GM18858 (cell line): Measurements from ENCODE around the gene UTP11.

ENCODE experiments used
- ATAC-seq: cut with Tn5 transposase; IDR thresholded peaks from one replicate; pipeline ENCODE4 v1.9.1; 2021; ENCODE audit not compliant: unreplicated experiment

The UTP11 gene

GRCh38 chr1:38045401-38046332 lies 33.1 kb downstream of the UTP11 start:
- no peak for ATAC-seq

- ATAC-seq, result peak; percentile 26
Observed at GRCh38 chr1:38046333-38046883, 33.9 kb downstream of the UTP11 start, which contains the start of gene POU3F1. Gene POU3F1, minus strand, starts transcription at chr1:38046793. Its CDS starts 50 bp downstream, at chr1:38046743.

GRCh38 chr1:38046884-38047602 lies 34.5 kb downstream of the UTP11 start:
- peak; percentile 23 for ATAC-seq

GRCh38 chr1:38047603-38048141 lies 35.1 kb downstream of the UTP11 start:
- ATAC-seq, result no peak

- no peak for ATAC-seq
Observed at GRCh38 chr1:38050397-38051078, 38.0 kb downstream of the UTP11 start.

- no peak for ATAC-seq
Observed at GRCh38 chr1:38051079-38051543, 38.6 kb downstream of the UTP11 start.

- no peak for ATAC-seq
Observed at GRCh38 chr1:38052750-38053415, 40.3 kb downstream of the UTP11 start.

GRCh38 chr1:38053416-38054091 lies 41.0 kb downstream of the UTP11 start:
- ATAC-seq, result no peak

GRCh38 chr1:38055398-38055797 lies 42.9 kb downstream of the UTP11 start:
- ATAC-seq, result no peak

- ATAC-seq, result no peak
Observed at GRCh38 chr1:38055965-38056364, 43.4 kb downstream of the UTP11 start.

GRCh38 chr1:38059635-38060250 lies 47.2 kb downstream of the UTP11 start:
- ATAC-seq, result no peak

GRCh38 chr1:38060498-38060897 lies 48.0 kb downstream of the UTP11 start:
- no peak for ATAC-seq

GRCh38 chr1:38061290-38061689 lies 48.8 kb downstream of the UTP11 start:
- ATAC-seq, result no peak

GRCh38 chr1:38061883-38062328 lies 49.4 kb downstream of the UTP11 start:
- ATAC-seq, result no peak

GRCh38 chr1:38062361-38063288 lies 50.1 kb downstream of the UTP11 start:
- no peak for ATAC-seq

- ATAC-seq, result no peak
Observed at GRCh38 chr1:38063616-38064015, 51.1 kb downstream of the UTP11 start.

- no peak for ATAC-seq
Observed at GRCh38 chr1:38064197-38064903, 51.8 kb downstream of the UTP11 start.
